AG20443 (cell line): ENCODE results near the gene CAMK2A.

ENCODE experiments used
- DNase-seq: peaks from one replicate; pipeline ENCODE4 v3.0.0; 2012; ENCODE audit warnings: low spot score, mixed read lengths

Gene CAMK2A

DNA sequence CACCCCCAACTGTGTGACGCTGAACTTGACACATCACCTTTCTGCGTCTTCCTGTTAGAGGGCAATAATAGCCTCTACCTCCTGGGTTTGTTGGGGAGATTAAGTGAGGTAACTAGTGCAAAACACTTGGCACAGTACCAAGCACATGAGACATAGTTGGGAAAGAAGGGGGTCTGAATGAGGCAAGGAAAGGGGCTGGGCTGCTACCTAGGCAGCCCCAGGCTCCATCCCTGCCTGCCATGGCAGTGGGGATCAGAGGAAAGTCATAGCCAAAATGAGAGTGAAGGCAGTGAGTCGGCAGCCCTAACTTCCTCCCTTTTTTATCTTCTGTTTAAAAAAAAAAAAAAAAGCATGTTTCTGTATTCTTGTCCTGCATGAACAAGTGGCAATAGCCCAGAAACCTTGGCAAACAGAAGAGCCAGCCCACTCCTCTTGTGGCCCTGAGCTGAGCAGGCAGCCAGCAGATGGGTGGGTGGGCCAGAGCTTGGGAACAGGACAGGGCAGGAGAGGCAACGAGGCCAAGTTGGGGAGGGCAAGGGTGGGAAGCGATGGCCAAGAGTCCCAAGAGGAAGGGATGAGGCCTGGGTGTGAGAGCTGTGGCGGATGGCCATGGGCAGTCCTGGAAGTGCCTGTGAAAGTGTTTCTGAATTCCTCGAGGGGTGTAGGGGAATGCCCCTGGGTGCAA, 11.4 kb downstream of the CAMK2A start:
- DNase-seq, result peak; percentile 52

DNA sequence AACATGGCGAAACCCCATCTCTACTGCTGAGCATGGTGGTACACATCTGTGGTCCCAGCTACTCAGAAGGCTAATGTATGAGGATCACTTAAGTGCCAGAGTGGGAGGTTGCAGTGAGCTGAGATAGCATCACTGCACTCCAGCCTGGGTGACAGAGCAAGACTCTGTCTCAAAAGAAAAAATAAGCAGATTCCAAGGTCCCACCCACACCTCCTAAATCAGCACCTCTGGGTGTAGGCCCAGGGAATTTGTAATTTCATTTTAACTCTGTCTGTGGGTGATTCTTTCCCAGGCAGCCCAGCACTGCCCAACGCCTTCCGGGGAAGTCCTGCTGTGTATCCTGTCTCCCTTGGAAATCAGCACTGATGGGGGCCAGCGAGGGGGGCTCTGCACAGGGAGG, 12.5 kb downstream of the CAMK2A start:
- DNase-seq, result no peak

DNA sequence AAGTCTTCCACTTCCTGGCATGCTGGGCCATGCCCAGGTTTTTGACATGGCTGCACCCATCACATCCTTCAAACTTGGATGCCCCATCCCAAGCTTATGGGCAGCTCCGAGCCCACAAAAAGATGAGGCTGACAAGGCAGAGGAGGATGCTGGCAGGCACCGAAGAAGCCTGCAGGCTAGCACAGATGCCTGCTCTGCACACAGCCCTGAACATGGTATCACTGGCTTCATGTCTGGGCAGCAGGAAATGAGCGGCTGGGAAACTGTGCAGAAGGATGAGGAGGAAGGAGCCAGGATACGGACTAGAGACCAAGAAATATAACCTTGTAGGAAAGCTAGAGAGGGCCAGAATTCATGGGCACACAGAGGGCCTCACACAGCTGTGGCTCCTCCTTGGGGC, 14.8 kb downstream of the CAMK2A start:
- no peak for DNase-seq

DNA sequence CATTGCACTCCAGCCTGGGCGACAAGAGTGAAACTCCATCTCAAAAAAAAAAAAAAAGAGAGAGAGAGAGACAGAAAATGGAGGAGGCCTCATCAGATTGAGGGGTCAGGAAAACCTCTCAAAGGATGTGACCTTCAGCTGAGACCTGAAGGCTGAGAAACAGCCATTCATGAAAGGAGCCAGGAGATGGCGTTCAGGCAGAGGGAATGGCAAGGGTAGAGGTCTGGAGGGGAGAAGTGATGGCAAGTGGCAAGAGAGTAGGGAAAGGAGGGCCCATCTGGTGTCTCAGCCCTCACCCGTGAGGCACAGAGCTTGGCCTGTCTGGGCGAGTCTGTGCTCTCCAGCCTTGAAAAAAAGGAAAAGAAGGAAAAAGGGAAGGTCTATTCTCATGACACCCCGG, 17.0 kb downstream of the CAMK2A start:
- peak; percentile 69 for DNase-seq

DNA sequence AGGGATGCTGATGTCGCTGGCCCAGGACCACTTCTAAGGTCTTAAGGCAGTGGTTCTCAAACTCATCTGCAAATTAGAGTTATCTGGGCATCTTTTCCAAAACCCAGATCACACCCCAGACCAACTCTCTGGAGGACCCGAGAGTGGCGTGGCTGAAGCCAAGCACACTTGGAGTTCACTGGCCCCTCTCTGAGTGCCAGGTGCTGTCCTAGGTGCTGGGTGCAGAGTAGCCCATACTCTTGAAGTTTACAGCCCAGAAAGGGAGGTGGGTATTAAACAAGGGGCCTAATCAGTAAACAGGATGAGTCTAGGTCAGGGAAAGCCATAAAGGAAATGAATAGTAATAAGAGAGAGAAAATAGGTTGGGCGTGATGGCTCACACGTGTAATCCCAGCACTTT, 17.6 kb downstream of the CAMK2A start:
- no peak for DNase-seq

DNA sequence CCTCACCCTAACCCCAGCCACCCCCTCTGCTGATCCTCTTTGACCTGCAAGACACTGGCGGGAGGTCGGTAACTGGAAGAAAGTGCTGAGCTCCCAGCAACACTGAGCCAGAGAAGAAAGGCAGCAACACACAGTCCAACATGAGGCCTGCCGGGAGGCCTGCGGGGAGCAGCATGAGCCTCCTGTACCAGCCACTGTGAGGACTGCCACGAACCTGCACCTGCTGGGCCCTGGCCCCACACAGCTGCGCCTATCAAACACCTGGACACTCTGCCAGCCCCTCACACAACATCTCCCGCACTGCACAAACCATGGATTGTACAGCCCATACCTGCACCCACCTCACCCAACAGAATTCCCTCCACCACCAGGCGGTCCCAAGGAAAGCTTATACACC, 18.3 kb downstream of the CAMK2A start:
- DNase-seq, result no peak

DNA sequence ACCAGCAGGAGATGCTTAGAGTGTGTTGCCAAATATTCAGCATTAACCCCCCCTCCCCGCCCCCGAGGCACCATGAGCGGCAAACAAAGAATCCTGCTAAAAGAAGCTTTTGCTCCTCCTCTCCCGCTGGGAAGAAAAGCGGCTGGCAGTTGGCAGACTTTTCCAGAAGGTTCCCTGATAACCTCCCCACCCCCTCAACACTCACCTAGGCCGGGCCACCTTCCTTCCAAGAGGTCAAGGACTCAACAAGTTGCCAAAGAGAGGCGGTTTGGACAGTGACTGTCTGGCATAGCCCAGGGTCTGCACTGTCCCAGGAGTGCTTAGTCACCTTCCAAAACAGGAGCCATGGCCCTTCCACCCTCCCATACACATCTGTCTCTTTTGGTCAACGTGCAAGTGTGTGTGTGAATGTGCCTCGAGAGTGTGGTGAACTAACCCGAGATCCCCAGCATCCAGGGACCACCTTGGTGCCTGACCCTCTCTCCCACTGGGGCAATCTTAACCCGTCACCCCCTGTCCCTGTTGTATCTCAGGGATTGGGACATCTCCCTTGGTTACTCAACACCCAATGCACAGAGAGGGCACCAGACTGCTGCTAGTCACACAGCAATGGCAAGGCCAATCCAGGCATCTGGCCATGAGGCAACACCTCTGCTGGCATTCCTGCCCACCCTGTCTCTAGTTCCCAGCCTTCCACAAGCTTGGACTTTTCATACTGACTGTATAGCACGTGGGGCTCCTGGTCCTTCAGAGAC, 18.9 kb downstream of the CAMK2A start:
- no peak for DNase-seq

DNA sequence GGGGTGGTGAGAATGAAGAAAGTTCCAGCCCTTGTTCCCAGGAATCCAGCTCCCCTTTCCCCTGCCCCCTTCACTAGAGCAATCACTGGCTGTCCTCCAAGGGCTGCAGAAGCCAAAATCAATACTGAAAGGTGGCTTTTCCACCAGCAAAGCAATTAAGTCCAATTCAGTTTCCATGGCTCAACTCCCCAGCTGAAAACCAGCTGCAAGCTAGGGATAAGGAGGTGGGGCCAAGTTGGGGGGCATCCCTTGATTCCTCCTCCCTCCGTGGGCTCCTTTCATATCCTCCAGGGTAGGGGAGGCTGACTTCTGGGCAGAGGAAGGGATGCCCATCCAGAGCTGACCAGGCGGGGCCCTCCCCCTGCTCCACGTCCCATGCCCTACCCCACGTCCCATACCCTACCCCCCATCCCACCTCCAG, 22.7 kb downstream of the CAMK2A start:
- no peak for DNase-seq

DNA sequence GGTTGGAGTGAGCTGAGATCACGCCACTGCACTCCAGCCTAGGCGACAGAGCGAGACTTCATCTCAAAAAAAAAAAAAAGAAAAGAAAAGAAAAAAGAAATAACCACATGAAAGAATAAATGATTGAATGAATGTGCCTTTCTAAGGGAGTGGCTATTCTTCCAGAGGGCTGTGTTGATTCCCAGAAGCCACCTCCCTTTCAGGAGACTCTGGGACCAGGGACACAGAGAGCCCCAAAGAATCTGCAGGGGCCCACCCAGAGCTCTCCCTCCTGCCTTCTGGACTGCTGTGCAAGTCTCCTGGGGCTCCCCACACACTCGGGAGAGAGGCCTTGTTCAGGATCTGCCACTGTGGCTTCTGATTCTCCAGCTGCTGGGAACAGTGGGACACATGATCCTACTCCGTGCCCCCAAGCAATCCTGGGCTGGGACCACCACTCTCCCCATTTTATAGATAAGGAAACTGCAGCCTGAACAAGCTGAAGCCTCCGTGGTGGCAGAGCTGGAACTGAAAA, 23.6 kb downstream of the CAMK2A start:
- DNase-seq, result no peak

DNA sequence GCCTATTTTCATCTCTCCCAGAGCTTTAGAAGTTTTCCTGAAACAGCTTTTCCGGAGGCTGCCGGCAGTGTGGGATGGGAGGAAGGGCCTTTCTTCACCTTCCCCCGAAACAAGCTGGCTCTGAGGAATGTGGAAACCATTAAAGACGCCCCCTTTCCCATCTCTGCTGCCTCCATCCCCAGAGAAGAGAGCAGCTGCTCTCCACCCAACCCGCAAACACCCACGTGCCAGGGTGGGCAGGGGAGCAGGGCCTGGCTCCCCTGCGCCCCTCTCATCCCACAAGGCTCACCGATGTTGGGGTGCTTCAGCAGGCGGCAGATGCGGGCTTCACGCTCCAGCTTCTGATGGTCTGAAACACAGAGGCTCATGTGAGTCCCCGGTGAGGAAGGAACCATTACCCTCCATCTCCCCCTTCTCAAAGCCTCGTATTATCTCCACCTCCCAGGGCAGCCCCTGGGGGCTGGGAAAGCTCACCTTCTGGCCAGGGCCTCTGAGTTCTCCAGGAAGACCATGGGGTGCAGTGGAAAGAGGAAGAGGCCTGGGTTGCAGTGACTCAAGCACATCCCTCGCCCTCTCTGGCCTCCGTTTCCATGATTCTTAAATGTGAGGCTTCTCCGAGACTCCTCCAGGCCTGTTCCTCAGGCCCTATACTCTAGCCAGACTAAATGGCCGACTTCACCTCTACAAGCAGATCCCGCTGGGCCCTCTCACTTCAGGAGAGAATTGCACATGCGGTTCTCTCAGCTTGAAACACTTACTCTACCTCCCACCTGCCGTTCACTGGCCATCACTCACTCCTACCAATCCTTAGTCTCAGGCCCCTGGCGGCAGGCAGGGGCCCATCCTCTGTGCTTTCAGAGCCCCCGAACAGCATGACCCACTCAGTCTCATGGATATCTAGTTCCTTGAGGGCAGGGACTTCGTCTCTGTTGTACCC, 24.6 kb downstream of the CAMK2A start:
- no peak for DNase-seq

DNA sequence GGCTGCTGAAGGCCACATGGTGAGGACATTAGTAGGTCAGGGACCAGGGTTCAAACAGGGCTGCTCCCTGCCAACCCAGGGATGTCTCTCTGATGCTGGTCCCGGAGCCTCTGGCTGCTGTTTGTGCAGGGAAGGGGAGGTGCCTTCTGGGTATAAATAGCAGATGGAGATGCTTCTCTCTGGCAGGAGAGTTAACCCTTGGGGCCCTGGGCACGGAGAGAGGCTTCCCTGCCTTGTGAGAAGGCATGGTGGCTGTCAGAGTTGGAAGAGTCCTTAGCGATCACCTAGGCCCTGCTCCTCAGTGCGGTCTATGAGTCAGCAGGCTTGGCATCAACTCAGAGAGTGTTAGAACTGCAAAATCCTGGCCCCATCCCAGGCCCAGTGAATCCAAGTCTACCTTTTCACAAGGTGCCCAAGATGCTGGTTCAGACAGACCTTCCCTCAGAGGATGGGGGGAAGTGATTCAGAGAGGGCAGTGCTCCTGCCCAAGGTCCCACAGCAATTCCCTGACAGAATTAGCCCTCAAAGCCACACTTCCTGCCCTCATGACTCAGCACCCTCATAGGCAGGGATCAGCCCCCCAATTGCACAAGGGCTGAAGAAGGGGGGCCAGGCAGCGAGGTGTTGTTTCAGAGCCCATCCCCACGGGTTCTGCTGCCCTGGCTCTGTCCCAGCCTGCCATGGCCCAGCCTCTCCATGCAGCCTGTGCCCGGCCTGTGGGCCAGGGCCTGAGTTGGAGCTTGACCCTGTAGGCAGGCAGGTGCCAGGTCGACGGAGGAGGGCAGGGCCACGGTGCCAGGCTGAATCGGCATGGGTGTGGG, 25.6 kb downstream of the CAMK2A start:
- peak; percentile 88 for DNase-seq

DNA sequence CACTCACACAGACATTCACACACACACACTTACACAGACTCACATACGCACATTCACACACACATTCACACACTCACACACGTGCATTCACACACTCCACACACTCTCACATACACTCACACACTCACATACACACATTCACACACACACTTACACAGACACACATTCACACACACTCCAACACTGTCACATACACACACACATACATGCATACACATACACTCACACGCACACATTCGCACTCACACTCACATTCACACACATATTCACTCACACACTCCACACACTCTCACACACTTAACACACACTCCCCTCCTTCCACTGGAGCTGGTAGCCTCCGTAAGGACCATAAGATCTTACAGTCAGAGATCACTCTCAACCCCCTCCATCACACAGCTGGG, 26.2 kb downstream of the CAMK2A start:
- DNase-seq, result no peak

DNA sequence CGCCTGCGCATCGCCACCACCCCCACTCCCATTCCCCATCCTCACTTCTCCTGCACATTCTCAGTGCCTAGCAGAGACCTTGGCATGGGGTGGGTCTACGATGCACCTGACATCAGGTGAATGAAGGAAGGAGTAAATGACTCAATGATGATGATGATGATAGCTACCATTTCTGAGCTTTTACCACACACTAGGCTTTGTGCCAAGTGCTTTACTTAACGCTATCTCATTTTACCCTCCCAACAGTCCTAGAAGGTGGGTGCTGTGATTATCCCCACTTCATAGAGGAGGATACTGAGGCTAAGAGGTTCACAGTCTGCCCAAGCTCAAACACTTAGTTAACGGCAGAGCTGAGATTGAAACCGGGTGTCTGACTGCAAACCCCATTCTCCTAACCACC, 27.1 kb downstream of the CAMK2A start:
- DNase-seq, result no peak

DNA sequence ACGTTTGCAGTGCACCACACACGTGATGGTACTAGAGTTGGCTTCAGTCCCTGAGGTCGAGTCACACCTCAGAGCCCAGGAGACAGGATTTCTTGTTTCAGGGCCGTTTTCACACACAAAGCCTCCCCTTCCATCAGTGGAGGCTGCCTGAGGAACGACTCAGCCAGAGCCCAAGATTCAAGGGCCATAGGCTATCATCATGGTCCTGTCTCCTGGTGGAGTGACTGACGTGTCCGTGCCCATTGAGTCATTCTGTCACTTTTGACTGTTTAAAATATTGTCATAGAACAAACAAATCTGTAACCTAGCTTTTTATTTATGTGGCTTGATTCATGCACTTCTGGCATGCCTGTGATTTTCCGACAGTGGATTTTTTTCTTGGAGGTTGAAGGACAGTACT, 28.3 kb downstream of the CAMK2A start:
- no peak for DNase-seq

DNA sequence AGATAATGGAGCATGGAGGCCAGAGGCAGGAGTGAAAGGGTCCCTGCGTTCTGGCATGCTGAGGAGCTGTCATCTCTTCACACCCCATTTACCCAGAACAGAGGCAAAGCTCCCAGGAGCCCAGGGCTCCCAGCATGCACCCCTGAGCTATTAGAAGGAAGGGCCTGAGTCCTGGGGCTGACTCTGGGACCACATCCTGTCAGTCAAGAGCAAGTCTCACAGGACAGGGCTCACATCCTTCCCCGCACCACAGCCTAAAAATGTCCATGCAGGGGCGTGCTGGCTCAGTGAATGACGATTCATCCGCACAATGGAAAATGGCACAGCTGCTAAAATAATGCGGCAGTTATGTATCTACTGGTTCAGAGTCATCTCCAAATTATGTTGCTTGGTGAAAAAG, 31.4 kb downstream of the CAMK2A start:
- DNase-seq, result no peak

DNA sequence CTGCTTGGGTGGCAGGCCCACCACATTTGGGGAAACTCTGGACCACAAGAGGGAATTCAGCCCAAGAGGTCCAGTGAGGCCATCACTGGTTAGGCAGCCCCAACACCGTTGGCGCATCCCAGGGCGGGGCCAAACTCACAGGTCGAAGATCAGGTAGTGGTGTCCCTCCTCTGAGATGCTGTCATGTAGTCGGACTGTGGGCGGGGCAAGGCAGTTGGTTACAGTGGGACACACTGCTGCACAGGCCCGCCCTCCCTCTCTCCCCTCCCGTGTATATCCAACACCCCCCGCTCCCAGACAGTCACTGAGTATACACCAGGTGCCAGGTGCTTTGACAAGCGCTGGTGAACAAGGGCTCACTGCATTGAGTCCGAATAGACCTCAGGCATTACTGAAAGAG, 32.1 kb downstream of the CAMK2A start:
- no peak for DNase-seq

DNA sequence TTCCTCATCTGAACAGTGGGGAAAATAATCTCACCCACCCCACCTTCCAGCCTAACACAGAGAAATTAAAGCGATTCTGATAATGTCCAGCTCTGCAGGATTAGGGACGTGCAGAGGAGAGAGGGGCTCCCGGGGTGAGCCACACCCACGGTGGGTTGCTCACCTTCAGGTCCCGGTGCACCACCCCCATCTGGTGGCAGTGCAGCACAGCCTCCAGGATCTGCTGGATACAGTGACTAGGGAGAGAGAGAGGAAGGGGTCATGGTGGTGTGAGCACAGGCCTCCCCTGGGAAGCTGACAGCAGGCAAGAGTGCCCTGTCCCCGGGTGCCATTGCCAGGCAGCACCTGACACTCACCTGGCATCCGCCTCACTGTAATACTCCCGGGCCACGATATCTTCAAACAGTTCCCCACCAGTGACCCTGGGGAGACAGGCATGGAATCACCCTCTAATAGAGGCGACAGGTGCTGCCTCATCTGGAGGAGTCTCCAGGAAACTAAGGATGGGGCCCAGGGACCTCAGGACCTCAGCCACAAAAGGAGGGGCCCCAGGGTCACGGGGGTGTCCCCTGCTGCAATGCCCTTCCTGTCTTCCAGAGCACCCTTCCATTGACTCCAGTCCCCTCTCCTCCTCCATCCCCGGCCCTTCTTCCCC, 33.0 kb downstream of the CAMK2A start:
- no peak for DNase-seq

DNA sequence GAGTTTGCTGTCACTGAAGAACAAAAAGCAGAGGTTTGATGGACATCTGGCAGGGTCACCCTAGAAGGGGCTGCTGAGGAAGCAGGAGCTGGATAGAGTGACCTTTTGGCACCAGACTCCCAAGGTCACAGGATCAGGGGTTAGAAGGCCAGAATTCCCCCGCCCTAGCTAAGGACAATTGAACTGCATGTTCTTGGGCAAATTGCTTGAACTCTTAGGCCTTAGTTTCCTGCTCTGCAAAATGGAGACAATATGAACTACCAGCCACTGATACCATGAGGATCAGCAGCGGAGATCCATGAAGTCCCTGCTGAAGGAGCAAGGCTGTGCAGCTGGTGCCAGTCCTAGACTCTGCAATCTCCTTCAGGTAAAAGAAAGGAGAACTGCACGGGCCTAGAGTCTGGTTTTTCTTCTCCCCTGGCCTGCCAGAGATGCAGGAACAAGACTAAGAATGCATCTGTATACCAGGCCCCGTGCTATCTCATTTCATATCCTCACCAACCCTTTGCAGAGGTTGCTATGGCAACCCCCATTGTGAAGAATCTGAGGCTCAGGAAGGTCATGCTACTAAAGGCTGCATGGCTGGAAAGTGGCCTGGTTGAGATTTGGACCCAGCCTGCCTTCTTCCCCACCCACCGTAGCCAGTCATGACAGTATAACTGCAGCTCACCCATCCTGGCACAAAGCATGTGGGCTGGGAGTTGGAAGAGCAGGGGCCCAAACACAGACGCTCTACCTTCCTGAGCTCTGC, 33.7 kb downstream of the CAMK2A start:
- no peak for DNase-seq

DNA sequence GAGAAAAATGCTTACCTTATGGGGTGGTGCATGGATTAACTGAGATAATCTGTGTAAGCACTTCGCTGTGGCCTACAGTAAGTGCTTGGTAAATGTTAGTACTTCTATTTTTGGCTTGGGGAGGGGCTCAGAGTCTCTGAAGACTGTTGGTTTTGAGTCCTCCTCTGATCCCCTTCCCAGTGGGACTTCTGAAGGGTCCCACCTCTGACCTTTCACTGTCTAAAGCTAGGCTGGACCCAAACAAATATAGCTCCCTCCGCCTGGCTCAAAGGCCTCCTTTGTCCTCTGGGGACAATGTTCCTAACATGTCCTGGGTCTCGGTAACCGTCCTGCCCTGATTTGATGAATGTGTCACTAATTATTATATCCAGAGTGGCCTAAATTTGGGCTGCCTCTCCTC, 34.8 kb downstream of the CAMK2A start:
- DNase-seq, result no peak

DNA sequence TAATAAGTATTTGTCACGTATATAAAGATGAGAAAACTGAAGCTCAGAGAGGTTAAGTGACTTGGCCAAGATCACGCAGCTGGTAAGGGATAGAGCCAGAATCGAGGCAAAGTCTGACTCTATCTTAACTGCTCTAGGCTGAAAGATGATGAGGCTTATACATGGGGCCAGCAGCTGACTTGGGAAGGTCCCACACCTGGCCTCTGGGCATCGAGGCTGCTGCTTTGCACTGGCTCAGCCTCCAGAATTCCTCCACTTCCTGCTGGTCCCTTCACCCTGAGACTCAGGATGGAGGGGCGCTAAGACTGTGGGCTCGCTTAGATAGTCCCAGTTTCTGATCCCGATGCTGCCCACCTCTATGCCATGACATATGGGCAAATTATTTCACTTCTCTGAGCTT, 35.2 kb downstream of the CAMK2A start:
- DNase-seq, result no peak
